ENCODE results near the gene LPCAT2.

DNA sequence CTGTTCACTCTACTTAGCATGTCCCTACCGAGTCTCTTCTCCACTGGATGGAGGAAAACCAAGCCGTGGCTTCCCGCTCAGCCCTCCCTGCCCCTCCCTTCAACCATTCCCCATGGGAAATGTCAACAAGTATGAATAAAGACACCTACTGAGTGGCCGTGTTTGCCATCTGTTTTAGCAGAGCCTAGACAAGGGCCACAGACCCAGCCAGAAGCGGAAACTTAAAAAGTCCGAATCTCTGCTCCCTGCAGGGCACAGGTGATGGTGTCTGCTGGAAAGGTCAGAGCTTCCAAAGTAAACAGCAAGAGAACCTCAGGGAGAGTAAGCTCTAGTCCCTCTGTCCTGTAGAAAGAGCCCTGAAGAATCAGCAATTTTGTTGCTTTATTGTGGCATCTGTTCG lies 2.8 kb upstream of the LPCAT2 start:
- TF ChIP-seq RBBP5 (IDR thresholded peaks at IDR 0.05; ENCODE audit: borderline replicate concordance, low read depth, low read length) = no peak
- TF ChIP-seq, protein P1, sequence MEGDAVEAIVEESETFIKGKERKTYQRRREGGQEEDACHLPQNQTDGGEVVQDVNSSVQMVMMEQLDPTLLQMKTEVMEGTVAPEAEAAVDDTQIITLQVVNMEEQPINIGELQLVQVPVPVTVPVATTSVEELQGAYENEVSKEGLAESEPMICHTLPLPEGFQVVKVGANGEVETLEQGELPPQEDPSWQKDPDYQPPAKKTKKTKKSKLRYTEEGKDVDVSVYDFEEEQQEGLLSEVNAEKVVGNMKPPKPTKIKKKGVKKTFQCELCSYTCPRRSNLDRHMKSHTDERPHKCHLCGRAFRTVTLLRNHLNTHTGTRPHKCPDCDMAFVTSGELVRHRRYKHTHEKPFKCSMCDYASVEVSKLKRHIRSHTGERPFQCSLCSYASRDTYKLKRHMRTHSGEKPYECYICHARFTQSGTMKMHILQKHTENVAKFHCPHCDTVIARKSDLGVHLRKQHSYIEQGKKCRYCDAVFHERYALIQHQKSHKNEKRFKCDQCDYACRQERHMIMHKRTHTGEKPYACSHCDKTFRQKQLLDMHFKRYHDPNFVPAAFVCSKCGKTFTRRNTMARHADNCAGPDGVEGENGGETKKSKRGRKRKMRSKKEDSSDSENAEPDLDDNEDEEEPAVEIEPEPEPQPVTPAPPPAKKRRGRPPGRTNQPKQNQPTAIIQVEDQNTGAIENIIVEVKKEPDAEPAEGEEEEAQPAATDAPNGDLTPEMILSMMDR (IDR thresholded peaks at IDR 0.05; ENCODE audit: control extremely low read depth in 1 of 3, insufficient read depth in 1 of 3, low read depth in 1 of 3, low read length in 3 of 3) = no peak
- TF ChIP-seq GTF2F1 (IDR thresholded peaks at IDR 0.05; ENCODE audit: borderline replicate concordance, low read depth, low read length) = no peak
- no peak for TF ChIP-seq RFX5 (IDR thresholded peaks at IDR 0.05; ENCODE audit: borderline replicate concordance, low read depth, low read length)
- no peak for TF ChIP-seq TBP (IDR thresholded peaks at IDR 0.05; ENCODE audit: low read depth, low read length)
- TF ChIP-seq POLR2A (IDR thresholded peaks at IDR 0.05; ENCODE audit: control extremely low read depth in 1 of 2, low read depth in 2 of 2, low read length in 2 of 2) = no peak
